ENCODE results near the gene MYO1E. TPM values are rescaled to one million over a fixed set of nuclear protein-coding genes. Genes with fewer than 3 reads are reported as not detected.

MYO1E gene
- total RNA-seq, 1 experiment from 2014 or later: 83.6 TPM

GRCh38 chr15:59344311-59344710, 28.4 kb downstream of the MYO1E start (continued):
- no peak for TF ChIP-seq ARID4B (CRISPR knock-in tag; IDR thresholded peaks at IDR 0.05; ENCODE audit: borderline replicate concordance)
- no peak for TF ChIP-seq SOX15 (CRISPR knock-in tag; IDR thresholded peaks at IDR 0.05)
- no peak for TF ChIP-seq ZBTB43 (CRISPR knock-in tag; IDR thresholded peaks at IDR 0.05)
- TF ChIP-seq E2F4 (CRISPR knock-in tag; IDR thresholded peaks at IDR 0.05; ENCODE audit: borderline replicate concordance, low read depth): no peak
- TF ChIP-seq TEAD4 (CRISPR knock-in tag; IDR thresholded peaks at IDR 0.05): no peak
- TF ChIP-seq CBFB (CRISPR knock-in tag; IDR thresholded peaks at IDR 0.05; ENCODE audit: low read depth): no peak
- TF ChIP-seq CDX4 (CRISPR knock-in tag; IDR thresholded peaks at IDR 0.05; ENCODE audit: borderline replicate concordance): no peak

- Mint-ChIP-seq H3K4me1 (peaks cover 18% of the 10 kb centered on the region), H3K27me3 (ENCODE audit: low read depth) (no peaks in the 10 kb centered on the region), H3K9me3 (peaks cover 15% of the 10 kb centered on the region), H3K4me3 (no peak overlapping the region), H3K36me3 (peaks cover 7% of the 10 kb centered on the region; the same call in 1 of the 2 replicates), H3K27ac (no peak overlapping the region; the same call in 1 of the 2 replicates)
- CTCF ChIA-PET: no interaction called here
- DNase-seq (ENCODE audit: low spot score) (no peak), ATAC-seq (no peak)
- TF ChIP-seq ZNF317 (CRISPR knock-in tag; IDR thresholded peaks at IDR 0.05; ENCODE audit: borderline replicate concordance, low read depth) (no peak), ERG (CRISPR knock-in tag; IDR thresholded peaks at IDR 0.05) (no peak), CDX4 (CRISPR knock-in tag; IDR thresholded peaks at IDR 0.05; ENCODE audit: borderline replicate concordance) (no peak), HMGA2 (CRISPR knock-in tag; IDR thresholded peaks at IDR 0.05) (no peak), TCF7 (CRISPR knock-in tag; IDR thresholded peaks at IDR 0.05; ENCODE audit: low read depth) (no peak), STAT6 (CRISPR knock-in tag; conservative IDR thresholded peaks at IDR 0.05; ENCODE audit: low read depth) (no peak)
- POLR2A ChIA-PET: interaction anchor here (0.6 kb wide), 1 partner anchor 104 kb away, joined by 3 read pairs; no protein-coding TSS in a partner anchor
Measured at GRCh38 chr15:59340325-59340724, 32.3 kb downstream of the MYO1E start.
